RWPE2 (cell line): ENCODE data around the gene CHURC1.

Experiments
- ATAC-seq: fragments of 200-7000 bp; cut with Tn5 transposase; 3 replicates; pipeline ENCODE4 v1.9.1; 2021; ENCODE audit warnings: low read depth
- DNase-seq: peaks from one replicate; pipeline ENCODE4 v3.0.0-alpha.2; 2020; ENCODE audit warnings: low spot score
- H3K27ac ChIP-seq: fragments of 450-650 bp; 2 replicates; pipeline ENCODE4 v1.5.1; 2017; ENCODE audit warnings: mild to moderate bottlenecking; ENCODE audit not compliant: poor library complexity, severe bottlenecking
- H3K27me3 ChIP-seq: fragments of 250-450 bp; sonication (Bioruptor Pico); 2 replicates; pipeline ENCODE4 v1.5.1; 2021; ENCODE audit warnings: mild to moderate bottlenecking, moderate library complexity; ENCODE audit not compliant: insufficient read depth, poor library complexity, severe bottlenecking
- H3K36me3 ChIP-seq: fragments of 250-450 bp; sonication (Bioruptor Pico); 2 replicates; pipeline ENCODE4 v1.5.1; 2020; ENCODE audit warnings: low read depth, mild to moderate bottlenecking, moderate library complexity
- H3K4me1 ChIP-seq: fragments of 250-450 bp; sonication (Bioruptor Pico); 2 replicates; pipeline ENCODE4 v1.5.1; 2021; ENCODE audit warnings: mild to moderate bottlenecking, moderate library complexity; ENCODE audit not compliant: insufficient read depth, poor library complexity, severe bottlenecking
- H3K4me3 ChIP-seq: fragments of 250-450 bp; sonication (Bioruptor Pico); 2 replicates; pipeline ENCODE4 v1.5.1; 2021; ENCODE audit warnings: mild to moderate bottlenecking, moderate library complexity; ENCODE audit not compliant: severe bottlenecking
- H3K9me3 ChIP-seq: fragments of 250-450 bp; sonication (Bioruptor Pico); 2 replicates; pipeline ENCODE4 v1.5.1; 2021; ENCODE audit warnings: mild to moderate bottlenecking, moderate library complexity; ENCODE audit not compliant: severe bottlenecking
- CTCF ChIP-seq: fragments of 450-650 bp; IDR thresholded peaks from one replicate; pipeline ENCODE4 v1.5.1; 2017; ENCODE audit warnings: mild to moderate bottlenecking, moderate library complexity; ENCODE audit not compliant: poor library complexity, severe bottlenecking

Gene CHURC1

GRCh38 chr14:64885559-64885958, 28.7 kb upstream of the CHURC1 start:
- DNase-seq (no peak), ATAC-seq (no peak)
- Histone ChIP-seq H3K4me3 (no peak overlapping the region), H3K4me1 (no peaks in the 10 kb centered on the region), H3K36me3 (no peaks in the 10 kb centered on the region), H3K27me3 (peaks cover 53% of the 10 kb centered on the region), H3K27ac (no peak overlapping the region), H3K9me3 (no peaks in the 10 kb centered on the region)
- no peak for TF ChIP-seq CTCF

GRCh38 chr14:64889352-64889751, 24.9 kb upstream of the CHURC1 start:
- H3K27me3 ChIP-seq, result peaks cover 15% of the 10 kb centered on the region
- ATAC-seq (no peak), DNase-seq (no peak)
- no peak for TF ChIP-seq CTCF
- H3K4me3 ChIP-seq, result no peak overlapping the region
- H3K27ac ChIP-seq, result no peak overlapping the region
- no peaks in the 10 kb centered on the region for H3K4me1 ChIP-seq
- H3K36me3 ChIP-seq, result no peaks in the 10 kb centered on the region
- no peaks in the 10 kb centered on the region for H3K9me3 ChIP-seq

- Histone ChIP-seq H3K27ac (no peak overlapping the region), H3K4me1 (no peaks in the 10 kb centered on the region), H3K9me3 (no peaks in the 10 kb centered on the region), H3K27me3 (peaks cover 9% of the 10 kb centered on the region), H3K4me3 (no peak overlapping the region), H3K36me3 (no peaks in the 10 kb centered on the region)
- no peak for DNase-seq
- ATAC-seq, result peak; percentile 25; the same call in 2 of the 3 replicates
- no peak for TF ChIP-seq CTCF
These were observed 22.9 kb upstream of the CHURC1 start for GRCh38 chr14:64891173-64891838.

GRCh38 chr14:64891839-64892375, 22.3 kb upstream of the CHURC1 start:
- TF ChIP-seq CTCF, result peak; percentile 90
- H3K36me3 ChIP-seq, result no peaks in the 10 kb centered on the region
- ATAC-seq (peak; percentile 95), DNase-seq (no peak)
- no peak overlapping the region for H3K27ac ChIP-seq
- H3K9me3 ChIP-seq, result no peaks in the 10 kb centered on the region
- no peak overlapping the region for H3K4me3 ChIP-seq
- H3K27me3 ChIP-seq, result peaks cover 3% of the 10 kb centered on the region
- H3K4me1 ChIP-seq, result no peaks in the 10 kb centered on the region

GRCh38 chr14:64899958-64900357, 14.3 kb upstream of the CHURC1 start:
- H3K4me1 ChIP-seq, result no peaks in the 10 kb centered on the region
- H3K9me3 ChIP-seq, result no peaks in the 10 kb centered on the region
- H3K27me3 ChIP-seq, result peaks cover 9% of the 10 kb centered on the region
- H3K4me3 ChIP-seq, result no peak overlapping the region
- no peaks in the 10 kb centered on the region for H3K36me3 ChIP-seq
- TF ChIP-seq CTCF, result no peak
- H3K27ac ChIP-seq, result no peak overlapping the region
- ATAC-seq (no peak), DNase-seq (no peak)
